Gastrocnemius medialis (tissue), 4 donors: Measurements from ENCODE around the gene CRX.

Experiments
- POLR2A ChIP-seq, 2 donors: fragments of 450-650 bp; IDR thresholded peaks; one replicate each; pipeline ENCODE4 v1.6.1; 2017; ENCODE audit warnings: antibody characterized with exemption in 2 of 2, mild to moderate bottlenecking in 2 of 2, moderate library complexity in 2 of 2
- TF ChIP-seq, protein P1 (sequence below), 5 experiments: fragments of 450-650 bp in 3 of 5; fragments of 200-600 bp in 2 of 5; sonication (generic) in 2 of 5; IDR thresholded peaks in 4 of 5; conservative IDR thresholded peaks in 1 of 5; 1 replicate in 4 of 5; 2 replicates in 1 of 5; pipeline ENCODE4 v1.5.1; 2016 to 2019; ENCODE audit warnings: antibody characterized with exemption in 5 of 5, mild to moderate bottlenecking in 3 of 5, moderate library complexity in 3 of 5

GRCh38 chr19:47776568-47776967, 45.2 kb upstream of the CRX start:
- TF ChIP-seq, protein P1, sequence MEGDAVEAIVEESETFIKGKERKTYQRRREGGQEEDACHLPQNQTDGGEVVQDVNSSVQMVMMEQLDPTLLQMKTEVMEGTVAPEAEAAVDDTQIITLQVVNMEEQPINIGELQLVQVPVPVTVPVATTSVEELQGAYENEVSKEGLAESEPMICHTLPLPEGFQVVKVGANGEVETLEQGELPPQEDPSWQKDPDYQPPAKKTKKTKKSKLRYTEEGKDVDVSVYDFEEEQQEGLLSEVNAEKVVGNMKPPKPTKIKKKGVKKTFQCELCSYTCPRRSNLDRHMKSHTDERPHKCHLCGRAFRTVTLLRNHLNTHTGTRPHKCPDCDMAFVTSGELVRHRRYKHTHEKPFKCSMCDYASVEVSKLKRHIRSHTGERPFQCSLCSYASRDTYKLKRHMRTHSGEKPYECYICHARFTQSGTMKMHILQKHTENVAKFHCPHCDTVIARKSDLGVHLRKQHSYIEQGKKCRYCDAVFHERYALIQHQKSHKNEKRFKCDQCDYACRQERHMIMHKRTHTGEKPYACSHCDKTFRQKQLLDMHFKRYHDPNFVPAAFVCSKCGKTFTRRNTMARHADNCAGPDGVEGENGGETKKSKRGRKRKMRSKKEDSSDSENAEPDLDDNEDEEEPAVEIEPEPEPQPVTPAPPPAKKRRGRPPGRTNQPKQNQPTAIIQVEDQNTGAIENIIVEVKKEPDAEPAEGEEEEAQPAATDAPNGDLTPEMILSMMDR (IDR thresholded peaks at IDR 0.05 in 4 of 5, conservative IDR thresholded peaks at IDR 0.05 in 1 of 5), result no peak
- TF ChIP-seq POLR2A (IDR thresholded peaks at IDR 0.05), result no peak
